Activated CD8-positive, alpha-beta memory T cell treated with anti-CD3 and anti-CD28 coated beads, Interleukin-2, amount 50 U/mL, for 1 hour (primary cell): ENCODE data around the gene SCLT1.
"Not testable (repeated sequence)": the region's sequence is repeated elsewhere in the genome, so short reads cannot be mapped to it uniquely, and the experiment has no call there.

ENCODE experiments used
- DNase-seq: peaks from one replicate; pipeline ENCODE4 v3.0.0-alpha.2; 2020; ENCODE audit errors: extremely low read depth

The SCLT1 gene

GRCh38 chr4:129077326-129077725, 16.0 kb downstream of the SCLT1 start:
- DNase-seq = no peak

GRCh38 chr4:129069537-129069936, 23.8 kb downstream of the SCLT1 start:
- DNase-seq = not testable (repeated sequence)

- DNase-seq = no peak
Observed at GRCh38 chr4:129064717-129065116, 28.6 kb downstream of the SCLT1 start.

- DNase-seq = no peak
Observed at GRCh38 chr4:129063640-129064039, 29.7 kb downstream of the SCLT1 start.

- no peak for DNase-seq
Observed at GRCh38 chr4:129062580-129062979, 30.8 kb downstream of the SCLT1 start.

- DNase-seq = no peak
Observed at GRCh38 chr4:129059028-129059427, 34.3 kb downstream of the SCLT1 start.

- DNase-seq = no peak
Observed at GRCh38 chr4:129046055-129046959, 47.0 kb downstream of the SCLT1 start.

- DNase-seq = no peak
Observed at GRCh38 chr4:129043523-129043922, 49.8 kb downstream of the SCLT1 start.

- DNase-seq = no peak
Observed at GRCh38 chr4:129040471-129040870, 52.9 kb downstream of the SCLT1 start.

GRCh38 chr4:129037093-129037492, 56.2 kb downstream of the SCLT1 start:
- DNase-seq = no peak

GRCh38 chr4:129014566-129015509, 78.5 kb downstream of the SCLT1 start:
- DNase-seq = no peak

- DNase-seq = no peak
Observed at GRCh38 chr4:129008096-129008495, 85.2 kb downstream of the SCLT1 start.

GRCh38 chr4:128986908-128987307, 106.4 kb downstream of the SCLT1 start:
- no peak for DNase-seq

GRCh38 chr4:128986019-128986418, 107.3 kb downstream of the SCLT1 start:
- no peak for DNase-seq

GRCh38 chr4:128983771-128984485, 109.4 kb downstream of the SCLT1 start:
- no peak for DNase-seq

- DNase-seq = no peak
Observed at GRCh38 chr4:128981377-128981776, 112.0 kb downstream of the SCLT1 start.

GRCh38 chr4:128980816-128981326, 112.5 kb downstream of the SCLT1 start:
- DNase-seq = no peak

- no peak for DNase-seq
Observed at GRCh38 chr4:128979934-128980333, 113.4 kb downstream of the SCLT1 start.

GRCh38 chr4:128978985-128979384, 114.4 kb downstream of the SCLT1 start:
- DNase-seq = no peak

- DNase-seq = no peak
Observed at GRCh38 chr4:128974136-128974581, 119.2 kb downstream of the SCLT1 start.

GRCh38 chr4:128973384-128973783, 120.0 kb downstream of the SCLT1 start:
- no peak for DNase-seq

- no peak for DNase-seq
Observed at GRCh38 chr4:128961405-128961804, 131.9 kb downstream of the SCLT1 start.
